Common myeloid progenitor, CD34-positive (primary cell): ENCODE results near the gene LGALS7.
A peak's percentile ranks its signal among the peaks of the same experiment; 100 is the strongest.
"Not testable (repeated sequence)": the region's sequence is repeated elsewhere in the genome, so short reads cannot be mapped to it uniquely, and the experiment has no call there.

Experiments
- CTCF ChIA-PET: fragments of 350-600 bp; sonication (Branson Sonifier 250); formaldehyde crosslinking; loops from one replicate; lab custom pipeline; 2021; ENCODE audit warnings: antibody characterized with exemption; lab: Charles Lee
- POLR2A ChIA-PET: fragments of 350-600 bp; sonication (Branson Sonifier 250); formaldehyde crosslinking; loops from one replicate; lab custom pipeline; 2021; ENCODE audit warnings: antibody characterized with exemption; lab: Charles Lee
- DNase-seq, 3 donors: peaks; one replicate each; pipeline versions ENCODE4 v3.0.0 to v3.0.0-alpha.2; 2013
- H3K27ac ChIP-seq, 2 experiments: 1 replicate in 1 of 2; 2 replicates in 1 of 2; pipeline ENCODE4 v1.7.0; 2013; ENCODE audit warnings: inconsistent platforms in 2 of 2, low read length in 2 of 2, mild to moderate bottlenecking in 2 of 2, low read depth in 1 of 2, moderate library complexity in 1 of 2; ENCODE audit not compliant: severe bottlenecking in 2 of 2, insufficient read depth in 1 of 2, poor library complexity in 1 of 2
- H3K27me3 ChIP-seq, 5 experiments: replicated peaks in 2 of 5; 1 replicate in 3 of 5; 2 replicates in 2 of 5; pipeline versions ENCODE4 v1.6.1 to v1.7.0; 2013; ENCODE audit warnings: low read length in 4 of 5, mild to moderate bottlenecking in 2 of 5, moderate library complexity in 2 of 5, inconsistent platforms in 1 of 5; ENCODE audit not compliant: insufficient read depth in 5 of 5, control insufficient read depth in 4 of 5
- H3K36me3 ChIP-seq, 4 experiments: 1 replicate in 2 of 4; 2 replicates in 2 of 4; pipeline versions ENCODE4 v1.6.1 to v1.7.0; 2013; ENCODE audit warnings: low read length in 3 of 4, control low read depth in 1 of 4, mild to moderate bottlenecking in 1 of 4; ENCODE audit not compliant: control insufficient read depth in 4 of 4, insufficient read depth in 4 of 4
- H3K4me1 ChIP-seq, 4 experiments: 1 replicate in 3 of 4; 2 replicates in 1 of 4; pipeline versions ENCODE4 v1.6.1 to v1.7.1; 2013; ENCODE audit warnings: low read length in 3 of 4, mild to moderate bottlenecking in 3 of 4, control low read depth in 1 of 4, inconsistent platforms in 1 of 4, moderate library complexity in 1 of 4; ENCODE audit not compliant: control insufficient read depth in 4 of 4, insufficient read depth in 4 of 4; ENCODE audit errors: control extremely low read depth in 1 of 4
- H3K4me3 ChIP-seq, 7 experiments: 1 replicate in 4 of 7; 2 replicates in 3 of 7; pipeline versions ENCODE4 v1.5.1 to v1.7.0; 2013; ENCODE audit warnings: mild to moderate bottlenecking in 7 of 7, low read length in 6 of 7, moderate library complexity in 6 of 7, inconsistent platforms in 2 of 7, low read depth in 2 of 7, control low read depth in 1 of 7; ENCODE audit not compliant: insufficient read depth in 4 of 7, control insufficient read depth in 1 of 7; ENCODE audit errors: extremely low read depth in 1 of 7
- H3K9me3 ChIP-seq, 5 experiments: 1 replicate in 4 of 5; 2 replicates in 1 of 5; pipeline versions ENCODE4 v1.6.1 to v1.7.1; 2013; ENCODE audit warnings: low read length in 4 of 5, mild to moderate bottlenecking in 2 of 5, inconsistent platforms in 1 of 5, low read depth in 1 of 5, moderate library complexity in 1 of 5; ENCODE audit not compliant: control insufficient read depth in 4 of 5, insufficient read depth in 2 of 5; ENCODE audit errors: control extremely low read depth in 1 of 5
- WGBS: methylation state at CpG from one replicate; pipeline ENCODE4 v1.1.5; 2013; ENCODE audit not compliant: insufficient coverage; 5-methylcytosine and 5-hydroxymethylcytosine counted together

Gene LGALS7

GRCh38 chr19:38799104-38799503, 25.8 kb upstream of the LGALS7 start:
- CTCF ChIA-PET: interaction anchor here (1.0 kb wide), 1 partner anchor 47 kb away, joined by 3 read pairs; no protein-coding TSS in a partner anchor
- no peak overlapping the region for H3K27ac ChIP-seq

DNA sequence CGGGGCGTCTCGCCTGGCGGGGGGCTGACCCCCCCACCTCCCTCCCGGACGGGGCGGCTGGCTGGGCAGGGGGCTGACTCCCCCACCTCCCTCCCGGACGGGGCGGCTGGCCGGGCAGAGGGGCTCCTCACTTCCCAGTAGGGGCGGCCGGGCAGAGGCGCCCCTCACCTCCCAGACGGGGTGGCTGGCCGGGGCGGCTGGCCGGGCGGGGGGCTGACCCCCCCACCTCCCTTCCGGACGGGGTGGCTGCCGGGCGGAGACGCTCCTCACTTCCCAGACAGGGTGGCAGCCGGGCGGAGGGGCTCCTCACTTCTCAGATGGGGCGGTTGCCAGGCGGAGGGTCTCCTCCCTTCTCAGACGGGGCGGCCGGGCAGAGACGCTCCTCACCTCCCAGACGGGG, 24.5 kb upstream of the LGALS7 start:
- CTCF ChIA-PET, H3K36me3 ChIP-seq, H3K27ac ChIP-seq, H3K27me3 ChIP-seq, H3K9me3 ChIP-seq, H3K4me1 ChIP-seq, POLR2A ChIA-PET, DNase-seq, H3K4me3 ChIP-seq: not testable (repeated sequence)
- no CpG with 5 or more reads among the region's 33 CpGs for WGBS

More at GRCh38 chr19:38799104-38799503, 25.8 kb upstream of the LGALS7 start:
- no CpG with 5 or more reads among the region's 10 CpGs for WGBS
- H3K36me3 ChIP-seq: no peaks in the 10 kb centered on the region
- H3K4me3 ChIP-seq: no peak overlapping the region
- no peaks in the 10 kb centered on the region for H3K27me3 ChIP-seq
- no peaks in the 10 kb centered on the region for H3K4me1 ChIP-seq
- DNase-seq: no peak
- H3K9me3 ChIP-seq: no peaks in the 10 kb centered on the region
- POLR2A ChIA-PET: no interaction called here

- DNase-seq: no peak
- ChIA-PET CTCF (no interaction called here), POLR2A (no interaction called here)
- H3K27me3 ChIP-seq: peaks cover 0 to 7% (median 0%) of the 10 kb centered on the region in 5 experiments
- no peaks in the 10 kb centered on the region for H3K36me3 ChIP-seq
- H3K9me3 ChIP-seq: no peaks in the 10 kb centered on the region
- no CpG with 5 or more reads among the region's 2 CpGs for WGBS
- H3K27ac ChIP-seq: no peak overlapping the region
- no peak overlapping the region for H3K4me3 ChIP-seq
- peaks cover 0 to 12% (median 4%) of the 10 kb centered on the region in 4 experiments for H3K4me1 ChIP-seq
These were observed 22.8 kb upstream of the LGALS7 start for GRCh38 chr19:38796154-38796553.

- H3K36me3 ChIP-seq: no peaks in the 10 kb centered on the region
- no peak overlapping the region for H3K4me3 ChIP-seq
- H3K4me1 ChIP-seq: peaks cover 0 to 12% (median 4%) of the 10 kb centered on the region in 4 experiments
- ChIA-PET POLR2A (no interaction called here), CTCF (no interaction called here)
- DNase-seq: no peak
- 80% methylated on average over 1 of the region's 4 CpGs for WGBS
- H3K9me3 ChIP-seq: no peaks in the 10 kb centered on the region
- peaks cover 0 to 7% (median 0%) of the 10 kb centered on the region in 5 experiments for H3K27me3 ChIP-seq
- no peak overlapping the region for H3K27ac ChIP-seq
These were observed 22.2 kb upstream of the LGALS7 start for GRCh38 chr19:38795549-38795948.

DNA sequence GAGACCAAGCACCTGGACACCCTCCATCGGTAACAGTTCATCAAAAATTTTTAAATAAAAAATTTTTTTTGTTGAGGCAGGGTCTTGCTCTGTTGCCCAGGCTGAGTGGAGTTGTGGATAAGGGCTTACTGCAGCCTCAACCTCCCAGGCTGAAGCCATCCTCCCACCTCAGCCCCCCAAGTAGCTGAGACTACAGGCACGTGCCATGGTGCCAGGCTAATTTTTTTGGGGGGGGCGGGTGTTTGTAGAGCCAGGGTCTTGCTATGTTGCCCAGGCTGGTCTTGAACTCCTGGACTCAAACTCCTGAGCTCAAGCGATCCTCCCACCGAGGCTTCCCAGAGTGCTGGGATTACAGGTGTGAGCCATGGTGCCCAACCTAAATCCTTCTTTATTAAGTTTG, 20.4 kb upstream of the LGALS7 start:
- H3K4me1 ChIP-seq: peaks cover 0 to 12% (median 4%) of the 10 kb centered on the region in 4 experiments
- H3K27me3 ChIP-seq: peaks cover 0 to 7% (median 0%) of the 10 kb centered on the region in 5 experiments
- no peak overlapping the region for H3K4me3 ChIP-seq
- no peak overlapping the region for H3K27ac ChIP-seq
- POLR2A ChIA-PET: no interaction called here
- CTCF ChIA-PET: interaction anchor here (1.1 kb wide), 2 partner anchors 26 to 139 kb away, joined by 3 read pairs; no protein-coding TSS in a partner anchor
- H3K9me3 ChIP-seq: no peaks in the 10 kb centered on the region
- no peaks in the 10 kb centered on the region for H3K36me3 ChIP-seq
- DNase-seq: no peak
- WGBS: 100% methylated on average over 2 of the region's 5 CpGs

- H3K27ac ChIP-seq: no peak overlapping the region
- no peaks in the 10 kb centered on the region for H3K36me3 ChIP-seq
- ChIA-PET CTCF (interaction anchor here (0.6 to 1.6 kb wide), 6 partner anchors 15 to 151 kb away, joined by 3 to 5 read pairs (median 3); partner anchors contain the start of gene LGALS7), POLR2A (interaction anchor here (0.8 kb wide), 1 partner anchor 39 kb away, joined by 3 read pairs; the partner anchor contains the start of gene ECH1)
- WGBS: 95% methylated on average over 6 of the region's 8 CpGs
- H3K4me3 ChIP-seq: peak overlapping the region in 4 of 7 experiments; percentile 40 to 76 (median 61)
- H3K9me3 ChIP-seq: no peaks in the 10 kb centered on the region
- H3K4me1 ChIP-seq: peaks cover 0 to 12% (median 4%) of the 10 kb centered on the region in 4 experiments
- H3K27me3 ChIP-seq: peaks cover 0 to 7% (median 0%) of the 10 kb centered on the region in 5 experiments
- no peak for DNase-seq
These were observed 19.9 kb upstream of the LGALS7 start for GRCh38 chr19:38793177-38793576.
